GM12878 (cell line): ENCODE measurements around the gene EYS. TPM values are rescaled to one million over a fixed set of nuclear protein-coding genes. Genes with fewer than 3 reads are reported as not detected.

Source experiments
- ATAC-seq: fragments of 200-7000 bp; cut with Tn5 transposase; 3 replicates; pipeline ENCODE4 v1.9.1; 2020; ENCODE audit warnings: mild to moderate bottlenecking, moderate library complexity
- BruUV-seq: library from RNA; stranded (reverse); fragments of 400-500 nt; replicated peaks from 2 replicates; lab custom pipeline; 2021; lab: Mats Ljungman, UMichigan
- CTCF ChIA-PET: fragments of 300-600 bp; sonication (Branson Sonifier 250); formaldehyde crosslinking; extraction: SDS; loops from one replicate; lab custom pipeline; 2021; ENCODE audit warnings: inconsistent platforms; lab: Yijun Ruan, JAX
- POLR2A ChIA-PET: fragments of 350-600 bp; formaldehyde crosslinking; extraction: SDS; loops from one replicate; lab custom pipeline; 2021; ENCODE audit warnings: inconsistent platforms; lab: Charles Lee
- RAD21 ChIA-PET: fragments of 300-600 bp; sonication (Branson Sonifier 250); formaldehyde crosslinking; loops from one replicate; lab custom pipeline; 2023; ENCODE audit warnings: antibody characterized with exemption; ENCODE audit not compliant: unreplicated experiment; lab: Charles Lee
- SMC1A ChIA-PET: fragments of 300-600 bp; sonication (Branson Sonifier 250); formaldehyde crosslinking; loops from one replicate; lab custom pipeline; 2023; ENCODE audit not compliant: unreplicated experiment, uncharacterized antibody; lab: Charles Lee
- DNase-seq: peaks from one replicate; pipeline ENCODE4 v3.0.0-alpha.2; 2011; ENCODE audit warnings: low read depth, low spot score
- FAIRE-seq: peaks from 3 replicates; lab custom pipeline; 2011; peaks lifted over from hg19 to GRCh38; lab: Jason Lieb, UNC
- H2AFZ ChIP-seq: 2 replicates; pipeline ENCODE4 v1.6.0; 2011; ENCODE audit warnings: low read depth, low read length, control low read depth; ENCODE audit not compliant: control insufficient read depth
- H3K27ac ChIP-seq: 2 replicates; pipeline ENCODE4 v1.5.1; 2011; ENCODE audit warnings: control low read depth; ENCODE audit not compliant: control insufficient read depth, insufficient read depth
- H3K27me3 ChIP-seq, 2 experiments: replicated peaks in 1 of 2; 2 replicates each; pipeline versions ENCODE4 v1.6.0 to v1.6.1; 2011; ENCODE audit warnings: low read length in 1 of 2; ENCODE audit not compliant: control insufficient read depth in 2 of 2, insufficient read depth in 2 of 2
- H3K36me3 ChIP-seq, 2 experiments: 2 replicates each; pipeline ENCODE4 v1.5.1; 2011; ENCODE audit warnings: low read length in 1 of 2; ENCODE audit not compliant: control insufficient read depth in 2 of 2, insufficient read depth in 2 of 2
- H3K4me1 ChIP-seq: 2 replicates; pipeline ENCODE4 v1.6.1; 2011; ENCODE audit warnings: mild to moderate bottlenecking, low read length, moderate library complexity, mixed read lengths; ENCODE audit not compliant: control insufficient read depth, insufficient read depth
- H3K4me2 ChIP-seq: 2 replicates; pipeline ENCODE4 v1.6.0; 2011; ENCODE audit warnings: control low read depth; ENCODE audit not compliant: control insufficient read depth, insufficient read depth
- H3K4me3 ChIP-seq: fragments of 200-600 bp; sonication (generic); 2 replicates; pipeline ENCODE4 v1.5.1; 2016
- H3K79me2 ChIP-seq: 2 replicates; pipeline ENCODE4 v1.6.0; 2011; ENCODE audit warnings: low read length; ENCODE audit not compliant: control insufficient read depth, insufficient read depth
- H3K9ac ChIP-seq: 2 replicates; pipeline ENCODE4 v1.8.0; 2011; ENCODE audit warnings: low read length, control low read depth, mixed read lengths; ENCODE audit not compliant: control insufficient read depth, insufficient read depth
- H3K9me3 ChIP-seq: replicated peaks from 3 replicates; pipeline ENCODE4 v1.5.1; 2011; ENCODE audit warnings: mild to moderate bottlenecking, low read length; ENCODE audit not compliant: control insufficient read depth, insufficient read depth
- H4K20me1 ChIP-seq: 2 replicates; pipeline ENCODE4 v1.6.0; 2011; ENCODE audit not compliant: control insufficient read depth, insufficient read depth
- CBX5 ChIP-seq: sonication (generic); IDR thresholded peaks from 2 replicates; pipeline ENCODE4 v1.6.1; 2016; ENCODE audit warnings: low read depth, moderate library complexity, mild to moderate bottlenecking, inconsistent platforms
- CREB1 ChIP-seq: IDR thresholded peaks from 2 replicates; pipeline ENCODE4 v1.6.1; 2012; ENCODE audit warnings: low read depth, mild to moderate bottlenecking, inconsistent platforms
- DPF2 ChIP-seq: fragments of 450-650 bp; IDR thresholded peaks from 2 replicates; pipeline ENCODE4 v1.6.1; 2017; ENCODE audit warnings: mild to moderate bottlenecking
- IRF4 ChIP-seq: IDR thresholded peaks from 2 replicates; pipeline ENCODE4 v1.6.1; 2011; ENCODE audit warnings: low read depth, low read length
- MTA3 ChIP-seq: IDR thresholded peaks from 2 replicates; pipeline ENCODE4 v1.6.1; 2012; ENCODE audit warnings: low read length, inconsistent platforms, borderline replicate concordance
- SMAD5 ChIP-seq: IDR thresholded peaks from 2 replicates; pipeline ENCODE4 v1.6.1; 2016; ENCODE audit warnings: antibody characterized with exemption, low read depth
- SREBF2 ChIP-seq: IDR thresholded peaks from 2 replicates; pipeline ENCODE4 v1.6.1; 2012; ENCODE audit warnings: mild to moderate bottlenecking, low read length
- TBL1XR1 ChIP-seq: IDR thresholded peaks from 2 replicates; pipeline ENCODE4 v1.6.1; 2012; ENCODE audit warnings: low read depth, low read length, improper control_type of control experiment
- TCF7 ChIP-seq: IDR thresholded peaks from 2 replicates; pipeline ENCODE4 v1.6.1; 2014; ENCODE audit warnings: antibody characterized with exemption, borderline replicate concordance
- USF2 ChIP-seq: IDR thresholded peaks from 2 replicates; pipeline ENCODE4 v1.6.1; 2011; ENCODE audit warnings: low read depth, low read length, improper control_type of control experiment, borderline replicate concordance
- YBX1 ChIP-seq: fragments of 450-650 bp; IDR thresholded peaks from 2 replicates; pipeline ENCODE4 v1.6.1; 2016; ENCODE audit warnings: antibody characterized with exemption
- WGBS: methylation state at CpG from one replicate; pipeline ENCODE4 v1.1.6; 2016; ENCODE audit warnings: low lambda C conversion rate; ENCODE audit not compliant: insufficient replicate concordance, insufficient coverage; ENCODE audit errors: missing lambda C conversion rate; 5-methylcytosine and 5-hydroxymethylcytosine counted together
- in situ Hi-C: fragments of 300-500 bp; cut with MboI; formaldehyde crosslinking; loops from 9 replicates; pipeline ENCODE4 v1.14.3; 2018; ENCODE audit warnings: mixed read lengths
- intact Hi-C: fragments of 100-400 bp; cut with micrococcal nuclease; formaldehyde crosslinking; loops from one replicate; pipeline ENCODE4 v1.14.2; 2022; ENCODE audit not compliant: unreplicated experiment
- polyA plus RNA-seq, 11 experiments: library from polyadenylated mRNA; depleted of rRNA in 4 of 11; unstranded in 6 of 11; stranded (reverse) in 5 of 11; fragments of >200 nt; fragmentation: Nextera tagmentation in 4 of 11; fragmentation: Illumina TruSeq in 1 of 11; extraction: Ambion mirVana in 4 of 11; extraction: Trizol in 1 of 11; gene quantifications; 1 replicate in 1 of 11; 2 replicates in 10 of 11; pipeline versions ENCODE4 v1.2.1 to v1.2.3, GENCODE V29; 2011 to 2016; ENCODE audit warnings: inconsistent platforms in 2 of 11, missing spikeins in 2 of 11, low read depth in 1 of 11
- total RNA-seq, 4 experiments: library from RNA; depleted of rRNA in 3 of 4; stranded (reverse); fragments of >200 nt in 3 of 4; fragmentation: Illumina TruSeq in 1 of 4; extraction: Trizol in 1 of 4; gene quantifications; 2 replicates each; pipeline versions ENCODE4 v1.2.1 to v1.2.3, GENCODE V29; 2013 to 2021
- TF ChIP-seq, protein P1 (sequence below): fragments of 450-650 bp; IDR thresholded peaks from 2 replicates; pipeline ENCODE4 v1.6.1; 2016; ENCODE audit warnings: mild to moderate bottlenecking

Gene EYS
- total and polyA plus RNA-seq, 10 of the 15 experiments (the other 5 are each of a cell fraction or from before 2014, with no cell fraction given): under 0.01 to 0.14 (median 0.02) TPM; not detected in 1

DNA sequence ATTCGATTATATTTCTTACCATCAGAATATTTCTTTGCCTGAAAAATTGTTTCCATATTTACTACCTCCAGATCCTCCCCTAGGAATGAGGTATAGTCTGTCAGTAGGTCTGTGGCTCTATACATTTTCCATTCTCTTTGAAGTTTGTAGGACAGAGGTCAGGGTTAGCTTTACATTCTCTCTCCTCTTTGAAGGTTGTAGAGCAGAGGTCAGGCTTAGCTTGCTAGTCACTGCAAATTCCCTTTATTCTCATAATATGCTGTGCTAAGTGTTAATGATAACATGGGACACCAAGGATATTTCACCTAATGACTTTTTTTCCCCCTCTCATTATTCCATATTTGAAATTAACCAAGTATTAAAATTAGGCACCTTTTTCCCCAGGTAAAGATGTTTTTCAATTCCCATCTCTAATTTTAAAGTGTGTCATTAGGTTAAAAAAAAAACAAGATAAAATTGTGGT, 1660.2 kb downstream of the EYS start:
- Histone ChIP-seq H3K4me1 (no peaks in the 10 kb centered on the region), H3K9me3 (no peaks in the 10 kb centered on the region), H3K4me3 (no peak overlapping the region), H3K36me3 (no peaks in the 10 kb centered on the region), H2AFZ (no peak overlapping the region), H3K79me2 (no peaks in the 10 kb centered on the region), H3K9ac (no peak overlapping the region), H4K20me1 (no peaks in the 10 kb centered on the region), H3K4me2 (no peak overlapping the region), H3K27ac (no peak overlapping the region), H3K27me3 (no peaks in the 10 kb centered on the region)
- intact Hi-C loops (no loop called here), in situ Hi-C loops (no loop called here)
- ChIA-PET POLR2A (no interaction called here), SMC1A (interaction anchor here (0.6 kb wide), 1 partner anchor 1220 kb away, joined by 3 read pairs; no protein-coding TSS in a partner anchor), CTCF (no interaction called here), RAD21 (no interaction called here)
- no TSS peak for BruUV-seq
- no peak for FAIRE-seq
- no peak for ATAC-seq
- DNase-seq: no peak
- 0% methylated on average over 1 of the region's 1 CpG for WGBS
- TF ChIP-seq SMAD5: no peak
- no peak for TF ChIP-seq IRF4
- TF ChIP-seq YBX1: no peak
- TF ChIP-seq DPF2: no peak
- TF ChIP-seq, protein P1, sequence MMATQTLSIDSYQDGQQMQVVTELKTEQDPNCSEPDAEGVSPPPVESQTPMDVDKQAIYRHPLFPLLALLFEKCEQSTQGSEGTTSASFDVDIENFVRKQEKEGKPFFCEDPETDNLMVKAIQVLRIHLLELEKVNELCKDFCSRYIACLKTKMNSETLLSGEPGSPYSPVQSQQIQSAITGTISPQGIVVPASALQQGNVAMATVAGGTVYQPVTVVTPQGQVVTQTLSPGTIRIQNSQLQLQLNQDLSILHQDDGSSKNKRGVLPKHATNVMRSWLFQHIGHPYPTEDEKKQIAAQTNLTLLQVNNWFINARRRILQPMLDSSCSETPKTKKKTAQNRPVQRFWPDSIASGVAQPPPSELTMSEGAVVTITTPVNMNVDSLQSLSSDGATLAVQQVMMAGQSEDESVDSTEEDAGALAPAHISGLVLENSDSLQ: no peak
- TF ChIP-seq MTA3: no peak
- no peak for TF ChIP-seq CREB1
- TF ChIP-seq SREBF2: no peak
- no peak for TF ChIP-seq CBX5
- TF ChIP-seq USF2: no peak
- no peak for TF ChIP-seq TCF7
- TF ChIP-seq TBL1XR1: no peak
